Activated B cell treated with CpG ODN at 0.5 μM for 24 hours (primary cell): ENCODE results near the gene ACAA1. TPM values are rescaled to one million over a fixed set of nuclear protein-coding genes. Genes with fewer than 3 reads are reported as not detected.

Experiments
- ATAC-seq: fragments of 200-7000 bp; cut with Tn5 transposase; one replicate; pipeline ENCODE4 v1.10.0; 2021; ENCODE audit warnings: low read depth, mild to moderate bottlenecking, moderate library complexity
- CTCF ChIA-PET: fragments of 350-600 bp; sonication (Branson Sonifier 250); formaldehyde crosslinking; loops from one replicate; lab custom pipeline; 2021; ENCODE audit warnings: antibody characterized with exemption; lab: Charles Lee
- POLR2A ChIA-PET: fragments of 350-600 bp; sonication (Branson Sonifier 250); formaldehyde crosslinking; loops from one replicate; lab custom pipeline; 2021; ENCODE audit warnings: antibody characterized with exemption; lab: Charles Lee
- DNase-seq: peaks from one replicate; pipeline ENCODE4 v3.0.0; 2022
- H3K27ac Mint-ChIP-seq: one replicate; pipeline ENCODE4 v1.8.0; 2020; ENCODE audit warnings: mixed read lengths
- H3K27me3 Mint-ChIP-seq: one replicate; pipeline ENCODE4 v1.8.0; 2021; ENCODE audit warnings: mixed read lengths
- H3K36me3 Mint-ChIP-seq: one replicate; pipeline ENCODE4 v1.8.0; 2021; ENCODE audit warnings: low read depth, mixed read lengths
- H3K4me1 Mint-ChIP-seq: one replicate; pipeline ENCODE4 v1.8.0; 2021; ENCODE audit warnings: mixed read lengths
- H3K4me3 Mint-ChIP-seq: one replicate; pipeline ENCODE4 v1.8.0; 2020; ENCODE audit warnings: mild to moderate bottlenecking, mixed read lengths
- H3K9me3 Mint-ChIP-seq: one replicate; pipeline ENCODE4 v1.8.0; 2020; ENCODE audit warnings: mixed read lengths
- intact Hi-C: fragments of 100-400 bp; cut with micrococcal nuclease; formaldehyde crosslinking; loops from one replicate; pipeline ENCODE4 v1.15.1; 2024
- total RNA-seq: library from RNA; stranded (reverse); gene quantifications from 2 replicates; pipeline ENCODE4 v1.2.3, GENCODE V29; 2022
- TF ChIP-seq, protein P1 (sequence below): fragments of 200-600 bp; IDR thresholded peaks from one replicate; pipeline ENCODE4 v1.8.0; 2022; ENCODE audit warnings: antibody characterized with exemption, mild to moderate bottlenecking

ACAA1 gene
- total RNA-seq, 1 donor from 2014 or later = 78.1 TPM

DNA sequence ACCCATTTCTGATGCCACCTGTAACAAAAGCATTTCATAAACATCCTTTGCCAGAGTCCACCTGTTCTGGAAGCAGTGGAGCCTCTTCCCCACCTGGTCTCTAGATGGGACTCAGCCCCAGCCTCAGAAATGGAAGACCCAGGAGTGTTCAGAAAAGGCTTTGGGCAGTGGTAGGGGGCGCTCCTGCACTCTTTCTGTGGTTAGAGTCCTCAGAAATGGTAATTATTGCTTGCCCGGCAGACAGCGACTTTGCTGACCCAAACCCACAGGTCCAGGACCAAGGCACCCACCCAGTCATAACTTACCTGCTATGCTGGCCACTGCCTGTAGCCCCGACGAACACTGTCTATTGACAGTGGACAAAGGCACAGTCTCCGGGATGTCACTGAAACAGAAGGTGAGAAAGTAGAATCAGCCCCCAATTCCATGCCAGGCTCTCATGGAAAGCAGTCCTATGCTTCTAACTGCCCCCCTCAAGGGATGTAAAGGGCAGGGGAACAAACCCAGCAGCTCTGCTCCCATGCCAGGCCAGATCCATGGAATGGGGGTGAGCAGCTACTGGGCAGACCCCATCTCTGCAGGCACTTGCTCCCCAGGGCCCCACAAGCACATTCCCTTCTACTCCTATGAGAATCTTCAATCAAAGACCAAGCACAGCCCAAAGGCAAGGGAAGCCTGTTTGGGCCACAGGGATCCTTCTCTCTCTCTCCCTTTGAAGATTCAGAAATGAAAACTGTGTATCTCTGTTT is 5.1 kb downstream of the ACAA1 start:
- no peak overlapping the region for H3K4me3 Mint-ChIP-seq
- CTCF ChIA-PET = no interaction called here
- no peaks in the 10 kb centered on the region for H3K27me3 Mint-ChIP-seq
- DNase-seq = no peak
- intact Hi-C loops = no loop called here
- no peaks in the 10 kb centered on the region for H3K9me3 Mint-ChIP-seq
- no peak overlapping the region for H3K27ac Mint-ChIP-seq
- peaks cover 30% of the 10 kb centered on the region for H3K4me1 Mint-ChIP-seq
- peaks cover 68% of the 10 kb centered on the region for H3K36me3 Mint-ChIP-seq
- POLR2A ChIA-PET = no interaction called here
- TF ChIP-seq, protein P1, sequence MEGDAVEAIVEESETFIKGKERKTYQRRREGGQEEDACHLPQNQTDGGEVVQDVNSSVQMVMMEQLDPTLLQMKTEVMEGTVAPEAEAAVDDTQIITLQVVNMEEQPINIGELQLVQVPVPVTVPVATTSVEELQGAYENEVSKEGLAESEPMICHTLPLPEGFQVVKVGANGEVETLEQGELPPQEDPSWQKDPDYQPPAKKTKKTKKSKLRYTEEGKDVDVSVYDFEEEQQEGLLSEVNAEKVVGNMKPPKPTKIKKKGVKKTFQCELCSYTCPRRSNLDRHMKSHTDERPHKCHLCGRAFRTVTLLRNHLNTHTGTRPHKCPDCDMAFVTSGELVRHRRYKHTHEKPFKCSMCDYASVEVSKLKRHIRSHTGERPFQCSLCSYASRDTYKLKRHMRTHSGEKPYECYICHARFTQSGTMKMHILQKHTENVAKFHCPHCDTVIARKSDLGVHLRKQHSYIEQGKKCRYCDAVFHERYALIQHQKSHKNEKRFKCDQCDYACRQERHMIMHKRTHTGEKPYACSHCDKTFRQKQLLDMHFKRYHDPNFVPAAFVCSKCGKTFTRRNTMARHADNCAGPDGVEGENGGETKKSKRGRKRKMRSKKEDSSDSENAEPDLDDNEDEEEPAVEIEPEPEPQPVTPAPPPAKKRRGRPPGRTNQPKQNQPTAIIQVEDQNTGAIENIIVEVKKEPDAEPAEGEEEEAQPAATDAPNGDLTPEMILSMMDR = no peak
- ATAC-seq = no peak

DNA sequence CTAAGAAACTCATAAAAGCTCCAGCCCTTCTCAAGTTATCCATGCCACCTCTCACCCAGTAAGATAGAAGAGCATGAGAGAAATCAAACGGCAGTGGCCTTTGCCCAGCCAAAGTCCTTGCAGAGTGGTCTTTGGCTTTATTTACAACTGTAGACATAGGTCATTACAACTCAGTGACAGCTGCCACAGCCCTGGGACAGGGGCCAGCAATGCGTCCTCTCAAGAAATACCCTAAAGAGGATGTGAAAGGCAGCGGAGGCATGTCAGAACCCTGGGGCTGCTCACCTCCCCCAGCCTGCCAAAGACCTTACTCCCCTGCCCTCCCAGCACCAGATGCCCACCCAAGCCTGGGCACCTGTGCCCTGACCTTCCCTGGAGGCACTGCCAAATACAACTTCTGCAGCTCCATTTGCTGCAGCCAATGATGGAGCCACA is 6.3 kb downstream of the ACAA1 start:
- POLR2A ChIA-PET = no interaction called here
- Mint-ChIP-seq H3K4me3 (no peak overlapping the region), H3K36me3 (peaks cover 79% of the 10 kb centered on the region), H3K4me1 (peaks cover 23% of the 10 kb centered on the region), H3K27ac (no peak overlapping the region), H3K9me3 (no peaks in the 10 kb centered on the region), H3K27me3 (no peaks in the 10 kb centered on the region)
- ATAC-seq = no peak
- CTCF ChIA-PET = interaction anchor here (0.7 kb wide), 1 partner anchor 24 kb away, joined by 3 read pairs; no protein-coding TSS in a partner anchor
- DNase-seq = no peak
- TF ChIP-seq, protein P1 = no peak
- intact Hi-C loops = no loop called here

DNA sequence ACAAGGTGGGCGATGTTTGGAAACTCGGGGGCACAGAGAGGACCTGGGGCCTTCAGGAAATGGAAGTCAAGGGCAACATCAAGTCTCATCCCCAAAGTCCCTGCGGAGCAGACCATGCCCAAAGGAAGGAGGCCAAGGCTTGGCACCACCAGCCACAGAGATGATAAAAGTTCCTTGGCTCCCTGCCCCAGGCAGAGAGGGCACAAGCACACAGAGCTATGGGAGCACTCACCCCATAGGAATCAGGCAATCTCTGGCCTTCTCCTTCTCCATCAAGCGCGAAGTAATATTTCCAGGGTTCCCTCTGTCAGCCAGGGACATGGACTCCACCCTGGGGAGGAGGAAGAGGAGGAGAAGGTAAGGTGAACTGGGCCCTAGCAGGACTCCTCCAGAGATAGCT is 7.9 kb downstream of the ACAA1 start:
- Mint-ChIP-seq H3K27me3 (no peaks in the 10 kb centered on the region), H3K27ac (no peak overlapping the region), H3K36me3 (peaks cover 90% of the 10 kb centered on the region), H3K9me3 (no peaks in the 10 kb centered on the region), H3K4me3 (no peak overlapping the region), H3K4me1 (peaks cover 10% of the 10 kb centered on the region)
- intact Hi-C loops = no loop called here
- TF ChIP-seq, protein P1 = no peak
- ATAC-seq (no peak), DNase-seq (no peak)
- POLR2A ChIA-PET = interaction anchor here (1.7 kb wide), 1 partner anchor 8 kb away, joined by 7 read pairs; the partner anchor contains the start of gene ACAA1
- CTCF ChIA-PET = no interaction called here

DNA sequence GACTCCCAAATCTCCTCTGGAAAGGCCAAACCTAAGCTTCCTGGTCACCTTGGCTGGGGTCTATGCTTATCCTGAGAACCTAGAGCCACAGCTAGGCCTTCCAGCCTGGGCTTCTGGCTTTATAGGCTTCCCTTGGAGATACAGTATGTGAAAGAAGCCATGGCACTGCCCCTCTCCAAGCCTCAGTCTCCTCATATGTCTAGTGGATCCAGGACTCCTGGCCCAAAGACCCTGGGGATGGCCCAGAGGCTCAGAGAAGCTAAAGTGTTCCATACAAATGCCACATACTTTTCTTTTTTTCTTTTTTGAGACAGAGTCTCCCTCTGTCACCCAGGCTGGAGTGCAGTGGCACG is 8.6 kb downstream of the ACAA1 start:
- ChIA-PET POLR2A (interaction anchor here (1.7 kb wide), 1 partner anchor 8 kb away, joined by 7 read pairs; the partner anchor contains the start of gene ACAA1), CTCF (interaction anchor here (0.9 kb wide), 1 partner anchor 218 kb away, joined by 3 read pairs; the partner anchor contains the start of gene XYLB)
- Mint-ChIP-seq H3K27ac (no peak overlapping the region), H3K4me1 (peaks cover 7% of the 10 kb centered on the region), H3K4me3 (no peak overlapping the region), H3K9me3 (no peaks in the 10 kb centered on the region), H3K27me3 (no peaks in the 10 kb centered on the region), H3K36me3 (peaks cover 89% of the 10 kb centered on the region)
- TF ChIP-seq, protein P1 = no peak
- ATAC-seq (no peak), DNase-seq (no peak)
- intact Hi-C loops = no loop called here

DNA sequence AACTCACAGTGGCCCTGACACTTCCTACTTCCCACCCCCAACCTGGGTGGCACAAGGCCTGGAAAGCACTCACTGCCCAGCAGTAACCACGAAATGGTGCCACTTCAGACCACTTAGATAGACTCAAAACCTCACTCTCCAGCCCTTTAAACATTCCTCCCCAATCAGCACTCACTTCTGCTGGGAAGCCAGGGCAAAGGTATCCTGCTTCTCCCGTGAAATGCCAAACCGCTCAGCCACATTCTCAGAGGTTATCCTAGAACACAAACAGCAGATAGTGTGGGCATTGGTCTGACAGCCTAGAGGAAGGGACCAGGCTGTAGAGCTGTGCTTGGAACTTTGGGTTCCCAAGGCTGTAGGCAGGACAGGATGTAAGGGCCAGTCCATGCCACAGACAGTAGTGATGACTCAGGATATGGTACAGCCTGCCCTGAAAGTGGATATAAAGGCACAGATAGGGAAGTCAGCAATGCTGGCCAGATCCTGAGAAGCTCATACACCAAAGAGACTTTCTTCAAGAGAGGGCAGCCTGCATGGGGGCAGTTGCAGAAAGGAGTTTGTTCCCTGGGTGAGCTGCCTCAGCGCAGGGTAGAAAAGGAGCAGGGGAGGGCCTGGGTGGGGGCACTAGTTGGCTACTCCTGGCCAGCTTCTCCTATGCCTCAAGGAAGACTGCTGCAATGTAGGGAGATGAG is 9.2 kb downstream of the ACAA1 start:
- TF ChIP-seq, protein P1 = no peak
- Mint-ChIP-seq H3K4me1 (peaks cover 7% of the 10 kb centered on the region), H3K4me3 (no peak overlapping the region), H3K9me3 (no peaks in the 10 kb centered on the region), H3K27me3 (no peaks in the 10 kb centered on the region), H3K27ac (no peak overlapping the region), H3K36me3 (peaks cover 89% of the 10 kb centered on the region)
- CTCF ChIA-PET = interaction anchor here (0.9 kb wide), 1 partner anchor 219 kb away, joined by 3 read pairs; the partner anchor contains the start of gene XYLB
- DNase-seq = no peak
- intact Hi-C loops = no loop called here
- POLR2A ChIA-PET = interaction anchor here (0.7 to 1.7 kb wide), 2 partner anchors 9 to 1962 kb away, joined by 5 to 7 read pairs; partner anchors contain the start of gene ACAA1
- ATAC-seq = no peak
